Stomach (tissue), 4 donors: Measurements from ENCODE around the gene NOSTRIN.

ENCODE experiments used
- CTCF ChIP-seq, 7 experiments: fragments of 450-650 bp in 4 of 7; fragments of 200-600 bp in 3 of 7; sonication (generic) in 3 of 7; IDR thresholded peaks; one replicate each; pipeline ENCODE4 v1.5.1; 2016 to 2019; ENCODE audit warnings: antibody characterized with exemption in 7 of 7, control low read depth in 2 of 7, mild to moderate bottlenecking in 1 of 7
- EP300 ChIP-seq: sonication (generic); formaldehyde crosslinking; IDR thresholded peaks from one replicate; pipeline ENCODE4 v1.6.1; 2017; ENCODE audit warnings: antibody characterized with exemption
- POLR2A ChIP-seq, 4 donors: fragments of 450-650 bp; IDR thresholded peaks; one replicate each; pipeline ENCODE4 v1.6.1; 2016; ENCODE audit warnings: antibody characterized with exemption in 4 of 4, control low read depth in 2 of 4, mild to moderate bottlenecking in 1 of 4, moderate library complexity in 1 of 4
- POLR2AphosphoS5 ChIP-seq, 3 donors: sonication (generic); formaldehyde crosslinking; IDR thresholded peaks; one replicate each; pipeline ENCODE4 v1.6.1; 2016; ENCODE audit warnings: antibody characterized with exemption in 3 of 3

GRCh38 chr2:168780669-168781071 lies 21.8 kb upstream of the NOSTRIN start:
- TF ChIP-seq CTCF (IDR thresholded peaks at IDR 0.05) (no peak), POLR2A (IDR thresholded peaks at IDR 0.05) (no peak), POLR2AphosphoS5 (IDR thresholded peaks at IDR 0.05) (no peak), EP300 (no peak)
